GM23338 (cell line): ENCODE data around the gene IRAK1. TPM values are rescaled to one million over a fixed set of nuclear protein-coding genes. Genes with fewer than 3 reads are reported as not detected.
A peak's percentile ranks its signal among the peaks of the same experiment; 100 is the strongest.

Source experiments
- ATAC-seq: fragments of 200-7000 bp; cut with Tn5 transposase; 3 replicates; pipeline ENCODE4 v1.9.1; 2020
- DNase-seq: peaks from one replicate; pipeline ENCODE4 v3.0.0-alpha.2; 2015; ENCODE audit warnings: low spot score
- H2AFZ ChIP-seq: fragments of 200-600 bp; sonication (generic); 2 replicates; pipeline ENCODE4 v1.8.0; 2016; ENCODE audit warnings: antibody characterized with exemption, mild to moderate bottlenecking, moderate library complexity
- H3F3A ChIP-seq: fragments of 200-600 bp; sonication (generic); replicated peaks from 2 replicates; pipeline ENCODE4 v1.8.0; 2017; ENCODE audit warnings: antibody characterized with exemption, mixed run types, low read depth
- H3K27ac ChIP-seq: fragments of 200-600 bp; sonication (generic); 2 replicates; pipeline ENCODE4 v1.6.1; 2016; ENCODE audit warnings: low read depth
- H3K27me3 ChIP-seq: fragments of 200-600 bp; sonication (generic); 2 replicates; pipeline ENCODE4 v1.8.0; 2016; ENCODE audit warnings: mild to moderate bottlenecking, mixed run types, moderate library complexity; ENCODE audit not compliant: insufficient read depth
- H3K36me3 ChIP-seq: fragments of 200-600 bp; sonication (generic); 2 replicates; pipeline ENCODE4 v1.8.0; 2016; ENCODE audit warnings: mild to moderate bottlenecking; ENCODE audit not compliant: insufficient read depth
- H3K4me1 ChIP-seq: fragments of 200-600 bp; sonication (generic); 2 replicates; pipeline ENCODE4 v1.8.0; 2016; ENCODE audit warnings: mild to moderate bottlenecking, moderate library complexity; ENCODE audit not compliant: insufficient read depth
- H3K4me2 ChIP-seq: fragments of 200-600 bp; sonication (generic); 2 replicates; pipeline ENCODE4 v1.7.1; 2017; ENCODE audit warnings: mixed run types
- H3K4me3 ChIP-seq: fragments of 200-600 bp; sonication (generic); 2 replicates; pipeline ENCODE4 v1.6.1; 2016; ENCODE audit warnings: mixed run types
- H3K79me2 ChIP-seq: fragments of 200-600 bp; sonication (generic); replicated peaks from 2 replicates; pipeline ENCODE4 v1.8.0; 2017; ENCODE audit warnings: mild to moderate bottlenecking; ENCODE audit not compliant: insufficient read depth
- H3K9me2 ChIP-seq: fragments of 200-600 bp; sonication (generic); 2 replicates; pipeline ENCODE4 v1.8.0; 2017; ENCODE audit not compliant: insufficient read depth
- H4K20me1 ChIP-seq: fragments of 200-600 bp; sonication (generic); replicated peaks from 2 replicates; pipeline ENCODE4 v1.8.0; 2017; ENCODE audit warnings: mild to moderate bottlenecking; ENCODE audit not compliant: insufficient read depth
- H3K27ac Mint-ChIP-seq: 2 replicates; pipeline ENCODE4 v1.8.0; 2020; ENCODE audit warnings: inconsistent platforms, mild to moderate bottlenecking, moderate library complexity, mixed read lengths
- H3K27me3 Mint-ChIP-seq: 3 replicates; pipeline ENCODE4 v1.8.0; 2022; ENCODE audit warnings: low read depth, mild to moderate bottlenecking, moderate library complexity, mixed read lengths, inconsistent platforms; ENCODE audit not compliant: insufficient read depth, poor library complexity
- H3K36me3 Mint-ChIP-seq: 3 replicates; pipeline ENCODE4 v1.8.0; 2021; ENCODE audit warnings: low read depth, mild to moderate bottlenecking, inconsistent platforms, moderate library complexity, mixed read lengths
- H3K4me1 Mint-ChIP-seq: 3 replicates; pipeline ENCODE4 v1.8.0; 2020; ENCODE audit warnings: mild to moderate bottlenecking, inconsistent platforms, mixed read lengths
- H3K4me3 Mint-ChIP-seq: 3 replicates; pipeline ENCODE4 v1.8.0; 2021; ENCODE audit warnings: moderate library complexity, mild to moderate bottlenecking, inconsistent platforms, mixed read lengths
- H3K9me3 Mint-ChIP-seq: 3 replicates; pipeline ENCODE4 v1.8.0; 2020; ENCODE audit warnings: moderate library complexity, mild to moderate bottlenecking, inconsistent platforms, mixed read lengths
- CREB1 ChIP-seq: fragments of 250-450 bp; sonication (Bioruptor Pico); IDR thresholded peaks from 2 replicates; pipeline ENCODE4 v1.5.0; 2020; ENCODE audit warnings: low read depth, mild to moderate bottlenecking, moderate library complexity
- EZH2 ChIP-seq: fragments of 200-600 bp; sonication (generic); IDR thresholded peaks from one replicate; pipeline ENCODE4 v1.8.0; 2017; ENCODE audit warnings: antibody characterized with exemption, mild to moderate bottlenecking, low read depth; ENCODE audit not compliant: unreplicated experiment
- JUNB ChIP-seq: IDR thresholded peaks from one replicate; pipeline ENCODE4 v1.6.1; 2016; ENCODE audit warnings: antibody characterized with exemption; ENCODE audit not compliant: unreplicated experiment
- POLR2AphosphoS5 ChIP-seq: IDR thresholded peaks from 2 replicates; pipeline ENCODE4 v1.6.1; 2016; ENCODE audit warnings: antibody characterized with exemption, low read depth
- REST ChIP-seq: IDR thresholded peaks from one replicate; pipeline ENCODE4 v1.6.1; 2018; ENCODE audit warnings: antibody characterized with exemption; ENCODE audit not compliant: unreplicated experiment
- ZNF331 ChIP-seq: fragments of 250-450 bp; sonication (Bioruptor Pico); IDR thresholded peaks from 2 replicates; pipeline ENCODE4 v1.5.0; 2020; ENCODE audit warnings: low read depth, mild to moderate bottlenecking, moderate library complexity
- ZNF462 ChIP-seq: fragments of 250-450 bp; sonication (Bioruptor Pico); IDR thresholded peaks from 2 replicates; pipeline ENCODE4 v1.5.0; 2020; ENCODE audit warnings: mild to moderate bottlenecking, moderate library complexity
- polyA plus RNA-seq: library from polyadenylated mRNA; unstranded; fragments of >200 nt; fragmentation: Nextera tagmentation; extraction: Ambion mirVana; gene quantifications from 2 replicates; pipeline ENCODE4 v1.2.1, GENCODE V29; 2016
- total RNA-seq: library from RNA; depleted of rRNA; stranded (reverse); fragments of >200 nt; shearing (Covaris generic); gene quantifications from 2 replicates; pipeline ENCODE4 v1.2.3, GENCODE V29; 2014

IRAK1 gene
- total and polyA plus RNA-seq, 2 experiments from 2014 or later: 21.6 to 38.0 TPM

- peak overlapping the region; percentile 64 for H3K4me2 ChIP-seq
- no peaks in the 10 kb centered on the region for H3K36me3 ChIP-seq
- Mint-ChIP-seq H3K9me3 (no peaks in the 10 kb centered on the region), H3K4me1 (peaks cover 35% of the 10 kb centered on the region), H3K4me3 (peak overlapping the region; percentile 72), H3K27me3 (peaks cover 5% of the 10 kb centered on the region), H3K27ac (peak overlapping the region; percentile 67; the same call in 1 of the 2 replicates), H3K36me3 (peaks cover 14% of the 10 kb centered on the region; the same call in 2 of the 3 replicates)
- H3K9me2 ChIP-seq: no peaks in the 10 kb centered on the region
- no peak for DNase-seq
- ATAC-seq: no peak
- H4K20me1 ChIP-seq: no peaks in the 10 kb centered on the region
- peak overlapping the region; percentile 45; the same call in 1 of the 2 replicates for H3K4me3 ChIP-seq
- H2AFZ ChIP-seq: no peak overlapping the region
- H3K4me1 ChIP-seq: peaks cover 6% of the 10 kb centered on the region; the same call in 1 of the 2 replicates
- no peaks in the 10 kb centered on the region for H3K27me3 ChIP-seq
- H3K27ac ChIP-seq: no peak overlapping the region
- TF ChIP-seq REST (no peak), EZH2 (no peak), JUNB (no peak), ZNF462 (CRISPR knock-in tag) (no peak), CREB1 (CRISPR knock-in tag) (no peak), ZNF331 (CRISPR knock-in tag) (no peak), POLR2AphosphoS5 (no peak)
- H3F3A ChIP-seq: no peaks in the 10 kb centered on the region
- no peaks in the 10 kb centered on the region for H3K79me2 ChIP-seq
These were observed 1.1 kb downstream of the IRAK1 start for GRCh38 chrX:154018518-154019060.
